GM19351 (cell line): ENCODE results near the gene ZNF710.
"Not testable (repeated sequence)": the region's sequence is repeated elsewhere in the genome, so short reads cannot be mapped to it uniquely, and the experiment has no call there.

Source experiments
- ATAC-seq: cut with Tn5 transposase; IDR thresholded peaks from one replicate; pipeline ENCODE4 v1.9.1; 2021; ENCODE audit warnings: mild to moderate bottlenecking, moderate library complexity; ENCODE audit not compliant: unreplicated experiment

The ZNF710 gene, protein sequence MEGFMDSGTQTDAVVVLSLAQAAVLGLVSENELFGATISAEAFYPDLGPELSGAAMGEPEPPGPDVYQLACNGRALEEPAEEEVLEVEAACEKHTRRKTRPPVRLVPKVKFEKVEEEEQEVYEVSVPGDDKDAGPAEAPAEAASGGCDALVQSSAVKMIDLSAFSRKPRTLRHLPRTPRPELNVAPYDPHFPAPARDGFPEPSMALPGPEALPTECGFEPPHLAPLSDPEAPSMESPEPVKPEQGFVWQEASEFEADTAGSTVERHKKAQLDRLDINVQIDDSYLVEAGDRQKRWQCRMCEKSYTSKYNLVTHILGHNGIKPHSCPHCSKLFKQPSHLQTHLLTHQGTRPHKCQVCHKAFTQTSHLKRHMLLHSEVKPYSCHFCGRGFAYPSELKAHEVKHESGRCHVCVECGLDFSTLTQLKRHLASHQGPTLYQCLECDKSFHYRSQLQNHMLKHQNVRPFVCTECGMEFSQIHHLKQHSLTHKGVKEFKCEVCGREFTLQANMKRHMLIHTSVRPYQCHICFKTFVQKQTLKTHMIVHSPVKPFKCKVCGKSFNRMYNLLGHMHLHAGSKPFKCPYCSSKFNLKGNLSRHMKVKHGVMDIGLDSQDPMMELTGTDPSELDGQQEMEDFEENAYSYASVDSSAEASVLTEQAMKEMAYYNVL

DNA sequence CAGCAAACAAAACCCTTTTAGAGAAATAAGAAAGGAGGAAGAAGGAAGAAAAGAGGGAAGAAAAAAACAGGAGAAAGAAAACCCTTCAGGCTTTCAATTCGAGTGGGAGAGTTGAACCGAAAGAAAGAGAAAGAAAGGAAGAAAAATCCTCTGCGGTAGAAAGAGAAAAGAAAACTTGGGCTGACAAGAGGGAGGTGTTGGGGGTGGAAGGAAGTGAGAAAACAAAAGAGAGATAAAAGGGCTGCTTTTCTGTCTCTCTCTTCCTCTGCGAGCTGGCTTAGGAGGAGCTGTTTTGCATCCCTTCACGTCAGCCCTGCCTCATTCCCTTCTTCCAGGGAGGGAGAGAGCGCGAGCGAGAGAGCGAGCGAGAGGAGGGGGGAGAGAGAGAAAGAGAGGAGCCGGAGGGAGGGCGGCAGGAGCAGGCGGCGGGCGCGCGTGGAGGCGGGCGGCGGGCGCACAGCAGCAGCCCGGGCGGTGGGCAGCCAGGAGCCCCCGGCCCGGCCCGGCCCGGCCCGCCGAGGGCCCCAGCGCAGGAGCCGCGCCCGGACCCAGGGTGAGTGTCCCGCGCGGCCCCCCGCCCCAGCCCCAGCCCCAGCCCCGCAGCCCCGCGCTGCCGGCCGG, at the start of gene ZNF710:
TSS of gene ZNF710 (plus strand) at position 263 of the 621 bp plus-strand sequence. CDS start 65,814 bp downstream, outside the sequence.
- ATAC-seq: peak; percentile 12

DNA sequence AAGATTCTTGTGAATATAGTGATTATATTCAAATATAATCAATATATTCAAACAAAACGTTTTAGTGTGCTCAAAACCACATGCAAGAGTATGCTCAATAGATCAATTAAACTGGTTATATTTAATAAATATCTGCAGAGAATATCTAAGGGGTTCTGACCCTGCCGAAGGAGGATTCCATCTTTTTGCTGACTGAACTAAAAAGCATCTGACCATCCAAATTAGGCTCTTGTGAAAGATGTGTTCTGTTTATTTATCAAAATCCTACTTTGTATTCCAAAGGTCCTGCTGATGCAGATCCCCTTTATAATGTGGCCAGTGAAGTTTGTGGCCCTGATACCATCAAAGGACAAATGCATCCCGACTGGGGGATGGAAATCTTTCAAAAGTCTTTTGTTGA, 46.6 kb upstream of the ZNF710 start:
- no peak for ATAC-seq

DNA sequence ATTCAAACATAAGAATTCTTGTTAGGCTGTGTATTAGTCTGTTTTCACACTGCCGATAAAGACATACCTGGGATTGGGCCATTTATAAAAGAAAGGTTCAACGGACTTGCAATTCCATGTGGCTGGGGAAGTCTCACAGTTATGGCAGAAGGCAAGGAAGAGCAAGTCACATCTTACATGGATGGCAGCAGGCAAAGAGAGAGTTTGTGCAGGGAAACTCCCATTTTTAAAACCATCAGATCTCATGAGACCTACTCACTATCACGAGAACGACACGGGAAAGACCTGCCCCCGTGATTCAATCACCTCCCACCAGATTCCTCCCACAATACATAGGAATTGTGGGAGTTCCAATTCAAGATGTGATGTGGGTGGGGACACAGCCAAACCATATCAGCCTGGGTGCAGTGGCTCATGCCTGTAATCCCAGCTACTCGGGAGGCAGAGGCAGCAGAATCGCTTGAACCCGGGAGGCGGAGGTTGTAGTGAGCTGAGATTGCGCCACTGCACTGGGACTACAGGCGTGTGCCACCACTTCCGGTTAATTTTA, 45.6 kb upstream of the ZNF710 start:
- not testable (repeated sequence) for ATAC-seq

DNA sequence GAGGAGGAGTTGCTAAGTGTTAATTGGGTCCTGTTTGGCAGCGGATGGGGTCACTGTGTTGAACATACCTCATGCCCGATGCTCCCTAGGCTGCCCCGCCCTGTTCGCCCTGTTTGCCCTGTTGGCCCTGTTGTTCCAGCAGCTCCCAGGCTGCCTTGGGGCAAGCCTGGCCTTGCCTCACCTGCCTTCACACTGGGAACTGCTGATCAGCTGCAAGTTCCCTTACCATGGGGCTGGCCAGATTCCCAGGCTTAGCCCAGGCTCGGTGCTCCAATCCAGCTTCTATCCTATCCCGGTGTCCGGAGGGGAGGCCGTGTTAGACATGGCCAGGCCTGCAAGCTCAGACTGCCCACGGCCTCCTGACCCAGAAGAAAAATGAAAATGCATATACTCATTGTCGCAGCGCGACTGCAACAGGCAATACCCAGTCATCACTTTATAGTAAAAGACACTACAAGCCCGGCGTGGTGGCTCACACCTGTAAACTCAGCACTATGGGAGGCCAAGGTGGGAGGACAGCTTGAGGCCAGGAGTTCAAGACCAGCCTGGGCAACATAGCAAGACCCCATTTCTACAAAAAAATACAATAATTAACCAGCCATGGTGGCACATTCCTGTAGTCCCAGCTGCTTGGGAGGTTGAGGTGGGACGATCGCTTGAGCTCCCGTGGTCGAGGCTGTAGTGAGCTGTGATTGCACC, 42.9 kb upstream of the ZNF710 start:
- ATAC-seq: no peak

DNA sequence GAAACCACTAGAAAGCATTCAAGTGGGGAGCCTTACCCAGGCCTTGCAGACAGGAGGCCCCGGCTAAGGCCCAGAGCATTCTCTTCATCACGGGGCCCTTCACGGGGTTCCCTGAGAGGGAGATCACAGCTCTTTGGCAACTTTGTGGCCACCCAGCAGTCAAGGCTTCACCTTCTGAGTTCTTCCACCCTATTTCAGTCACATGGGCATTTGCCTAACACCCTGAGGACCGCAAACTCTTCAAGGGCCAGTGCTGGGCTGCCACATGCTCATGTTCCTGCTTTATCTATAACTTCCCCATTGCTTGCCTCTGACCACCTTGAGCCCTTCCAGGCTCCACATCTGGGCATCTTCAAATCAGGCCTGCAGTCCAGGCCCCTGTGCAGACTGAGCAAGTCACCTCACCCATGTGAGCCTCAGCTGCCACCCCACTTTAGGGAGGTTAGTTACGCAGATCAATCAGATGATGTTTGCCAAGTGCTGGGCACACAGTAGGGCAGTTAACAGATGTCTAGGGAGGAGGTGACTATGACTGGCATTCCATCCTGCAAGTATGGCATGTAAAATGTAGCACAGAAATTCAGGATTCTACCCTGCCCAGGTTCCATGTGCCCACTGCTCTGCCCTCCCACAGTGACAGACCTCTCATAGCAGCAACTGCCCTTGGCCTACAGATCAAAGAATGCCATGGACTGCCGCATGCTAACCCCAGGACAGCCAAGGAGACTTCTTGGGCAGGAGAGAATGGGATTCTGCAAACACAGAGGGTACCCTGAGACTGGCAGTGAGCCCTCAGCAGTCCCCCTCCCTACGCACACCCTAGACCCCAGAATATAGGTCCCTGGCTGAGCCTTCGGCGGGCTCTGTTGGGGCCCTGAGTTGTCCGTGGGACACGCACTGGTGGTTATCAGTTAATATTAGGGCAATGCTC, 37.6 kb upstream of the ZNF710 start:
- no peak for ATAC-seq

DNA sequence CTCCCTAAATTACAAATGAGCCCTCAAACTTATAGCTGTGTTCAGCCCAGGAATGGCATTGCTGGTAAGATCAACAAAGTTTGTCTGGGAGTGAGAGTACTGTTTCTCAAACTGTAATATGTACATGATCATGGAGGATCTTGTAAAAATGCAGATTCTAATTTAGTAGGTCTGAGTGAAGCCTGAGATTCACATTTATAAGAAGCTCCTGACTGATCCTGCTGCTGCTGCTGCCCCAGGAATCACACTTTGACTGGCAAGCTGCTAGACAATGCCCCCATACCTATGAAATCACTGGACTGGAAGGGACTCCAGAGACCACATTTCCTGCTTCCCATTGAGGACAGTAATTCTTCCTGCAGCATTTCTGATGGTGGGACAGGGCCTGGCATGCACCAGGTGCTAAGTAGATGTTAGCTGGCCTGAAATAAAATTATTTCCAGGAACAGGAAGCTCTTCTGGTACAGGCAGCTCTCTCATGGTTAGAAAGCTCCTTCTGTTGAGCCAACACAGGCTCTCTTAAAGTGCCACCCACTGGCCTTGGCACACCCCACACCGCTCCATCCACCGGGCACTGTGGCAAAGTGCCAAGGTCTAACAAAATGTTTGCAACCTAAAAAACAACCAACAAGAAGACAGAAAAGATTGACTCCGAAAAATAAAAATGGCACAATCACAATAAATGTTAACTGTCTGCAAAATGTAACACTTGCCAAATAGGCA, 36.7 kb upstream of the ZNF710 start:
- no peak for ATAC-seq

DNA sequence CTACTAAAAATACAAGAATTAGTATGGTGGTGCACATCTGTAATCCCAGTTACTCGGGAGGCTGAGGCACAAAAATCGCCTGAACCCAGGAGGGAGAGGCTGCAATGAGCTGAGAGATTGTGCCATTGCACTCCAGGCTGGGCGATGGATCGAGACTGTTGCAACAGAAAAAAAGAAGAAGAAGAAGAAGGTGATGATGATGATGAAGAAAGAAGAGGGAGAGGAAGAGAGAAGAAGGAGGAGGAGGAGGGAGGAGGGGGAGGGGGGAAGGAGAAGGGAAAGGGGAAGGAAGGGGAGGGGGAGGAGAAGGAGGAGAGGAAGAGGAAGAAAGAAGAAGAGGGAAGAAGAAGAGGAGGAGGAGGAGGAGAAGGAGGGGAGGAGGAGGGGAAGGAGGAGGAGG, 33.2 kb upstream of the ZNF710 start:
- no peak for ATAC-seq

DNA sequence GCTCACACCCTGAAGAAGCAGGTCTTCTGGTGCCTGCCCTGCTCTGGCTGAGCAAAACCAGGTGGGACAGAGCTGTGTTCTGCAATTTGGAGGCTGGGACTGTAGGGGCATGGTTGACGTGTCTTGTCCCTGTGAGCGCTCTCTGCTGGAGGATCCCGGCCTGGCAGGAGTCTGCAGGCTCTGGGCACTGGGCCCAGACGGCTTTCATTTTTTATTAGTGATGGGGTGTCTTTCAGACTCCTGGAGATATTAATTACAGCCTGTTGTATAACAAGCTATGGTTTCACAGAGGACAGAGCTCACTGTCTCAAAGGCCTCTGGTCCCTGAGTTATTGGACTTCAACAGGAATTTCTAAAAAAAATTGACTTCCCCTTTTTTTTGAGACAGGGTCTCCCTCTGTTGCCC, 29.5 kb upstream of the ZNF710 start:
- peak; percentile 98 for ATAC-seq

DNA sequence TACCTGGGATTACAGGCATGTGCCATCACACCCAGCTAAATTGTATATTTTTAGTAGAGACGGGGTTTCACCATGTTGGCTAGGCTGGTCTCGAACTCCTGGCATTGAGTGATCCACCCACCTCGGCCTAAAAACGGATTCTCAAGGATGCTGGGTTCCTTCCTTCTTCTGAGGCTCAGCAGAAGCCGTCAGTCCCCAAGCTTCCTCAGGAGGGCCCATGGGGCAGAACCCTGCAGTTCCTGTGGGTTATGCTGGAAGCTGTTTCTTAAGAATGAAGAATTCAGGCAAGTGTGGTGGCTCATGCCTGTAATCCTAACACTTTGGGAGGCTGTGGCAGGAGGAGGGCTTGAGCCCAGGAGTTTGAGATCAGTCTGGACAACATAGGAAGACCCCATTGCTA, 29.0 kb upstream of the ZNF710 start:
- ATAC-seq: no peak

DNA sequence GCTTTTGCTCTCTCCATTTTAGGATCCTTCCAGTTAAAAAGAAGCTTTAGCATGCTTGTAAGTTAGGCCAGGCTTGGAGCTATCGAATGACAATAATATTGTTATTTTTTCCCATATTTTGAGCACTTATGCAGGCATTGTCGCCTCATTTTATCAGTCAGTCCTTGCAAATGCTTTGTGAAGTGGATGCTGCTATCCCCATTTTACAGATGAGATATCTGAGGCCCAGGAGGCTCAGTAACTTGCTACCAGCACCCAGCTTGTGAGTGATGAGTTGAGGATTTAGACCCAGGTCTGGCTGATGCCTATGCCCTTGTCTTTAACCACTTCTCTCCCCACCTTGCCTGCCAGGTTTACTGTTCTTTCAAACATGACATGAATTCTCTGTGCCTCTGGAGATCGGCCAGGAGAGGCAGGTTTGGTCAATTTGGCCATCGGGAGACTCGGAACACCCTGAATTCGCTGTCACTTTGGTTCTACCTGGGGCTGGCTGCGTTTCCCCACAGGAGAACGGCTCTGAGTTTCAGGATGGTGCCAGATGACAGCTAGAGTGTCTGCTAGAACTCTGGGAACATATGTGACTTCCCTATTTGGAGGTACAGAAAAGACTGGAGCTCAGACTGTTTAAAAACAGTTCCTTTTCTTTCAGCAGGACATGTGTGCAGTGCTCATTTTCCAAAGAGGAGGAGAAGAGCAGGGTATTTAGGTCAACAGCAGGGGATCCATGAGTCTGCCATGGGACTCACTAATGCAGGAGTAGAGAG, 25.5 kb upstream of the ZNF710 start:
- no peak for ATAC-seq

DNA sequence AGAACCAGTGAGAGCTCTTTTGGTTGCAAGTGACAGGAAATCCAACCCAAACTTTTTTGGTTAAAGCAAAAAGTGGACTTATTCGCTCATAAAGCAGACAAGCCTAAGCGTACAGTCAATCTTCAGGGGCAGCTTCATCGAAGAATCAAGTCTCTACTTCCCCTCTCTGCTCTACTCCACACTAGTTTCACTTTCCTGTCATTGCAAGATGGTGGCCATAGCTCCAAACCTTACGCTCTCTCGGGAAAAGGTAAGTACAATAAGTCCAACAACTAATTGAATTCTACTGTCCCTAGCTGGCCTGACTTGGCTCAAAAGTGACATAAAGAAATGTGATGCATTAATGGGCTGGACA, 24.9 kb upstream of the ZNF710 start:
- ATAC-seq: no peak

DNA sequence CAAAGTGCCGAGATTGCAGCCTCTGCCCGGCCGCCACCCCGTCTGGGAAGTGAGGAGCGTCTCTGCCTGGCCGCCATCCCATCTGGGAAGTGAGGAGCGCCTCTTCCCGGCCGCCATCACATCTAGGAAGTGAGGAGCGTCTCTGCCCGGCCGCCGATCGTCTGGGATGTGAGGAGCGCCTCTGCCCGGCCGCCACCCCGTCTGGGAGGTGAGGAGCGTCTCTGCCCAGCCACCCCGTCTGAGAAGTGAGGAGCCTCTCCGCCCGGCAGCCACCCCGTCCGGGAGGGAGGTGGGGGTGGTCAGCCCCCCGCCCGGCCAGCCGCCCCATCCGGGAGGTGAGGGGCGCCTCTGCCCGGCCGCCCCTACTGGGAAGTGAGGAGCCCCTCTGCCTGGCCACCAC, 23.3 kb upstream of the ZNF710 start:
- not testable (repeated sequence) for ATAC-seq

DNA sequence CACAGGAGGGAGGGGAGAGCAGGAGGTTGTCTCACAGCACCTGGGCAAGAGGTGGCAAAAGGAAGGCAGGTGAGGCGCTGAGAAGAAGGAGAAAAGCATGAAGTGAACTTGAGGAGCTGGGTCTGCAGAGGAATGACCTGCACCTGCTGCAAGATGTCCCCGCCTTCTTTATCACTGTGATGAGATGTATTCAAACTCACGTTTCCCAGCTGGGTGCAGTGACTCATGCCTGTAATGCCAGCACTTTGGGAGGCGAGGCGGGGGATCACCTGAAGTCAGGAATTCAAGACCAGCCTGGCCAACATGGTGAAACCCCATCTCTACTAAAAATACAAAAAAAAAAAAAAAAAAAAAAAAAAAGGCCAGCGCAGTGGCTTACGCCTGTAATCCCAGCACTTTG, 22.2 kb upstream of the ZNF710 start:
- no peak for ATAC-seq

DNA sequence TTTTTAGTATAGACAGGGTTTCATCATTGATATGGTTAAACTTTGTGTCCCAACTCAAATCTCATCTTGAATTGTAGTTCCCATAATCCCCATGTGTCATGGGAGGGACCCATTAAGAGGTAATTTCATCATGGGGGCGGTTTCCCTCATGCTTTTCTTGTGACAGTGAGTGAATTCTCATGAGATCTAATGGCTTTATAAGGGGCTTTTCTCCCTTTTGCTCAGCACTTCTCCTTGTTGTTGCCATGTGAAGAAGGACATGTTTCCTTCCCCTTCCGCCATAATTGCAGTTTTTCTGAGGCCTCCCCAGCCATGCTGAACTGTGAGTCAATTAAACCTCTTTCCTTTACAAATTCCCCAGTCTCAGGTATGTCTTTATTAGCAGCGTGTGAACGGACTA, 20.2 kb upstream of the ZNF710 start:
- no peak for ATAC-seq

DNA sequence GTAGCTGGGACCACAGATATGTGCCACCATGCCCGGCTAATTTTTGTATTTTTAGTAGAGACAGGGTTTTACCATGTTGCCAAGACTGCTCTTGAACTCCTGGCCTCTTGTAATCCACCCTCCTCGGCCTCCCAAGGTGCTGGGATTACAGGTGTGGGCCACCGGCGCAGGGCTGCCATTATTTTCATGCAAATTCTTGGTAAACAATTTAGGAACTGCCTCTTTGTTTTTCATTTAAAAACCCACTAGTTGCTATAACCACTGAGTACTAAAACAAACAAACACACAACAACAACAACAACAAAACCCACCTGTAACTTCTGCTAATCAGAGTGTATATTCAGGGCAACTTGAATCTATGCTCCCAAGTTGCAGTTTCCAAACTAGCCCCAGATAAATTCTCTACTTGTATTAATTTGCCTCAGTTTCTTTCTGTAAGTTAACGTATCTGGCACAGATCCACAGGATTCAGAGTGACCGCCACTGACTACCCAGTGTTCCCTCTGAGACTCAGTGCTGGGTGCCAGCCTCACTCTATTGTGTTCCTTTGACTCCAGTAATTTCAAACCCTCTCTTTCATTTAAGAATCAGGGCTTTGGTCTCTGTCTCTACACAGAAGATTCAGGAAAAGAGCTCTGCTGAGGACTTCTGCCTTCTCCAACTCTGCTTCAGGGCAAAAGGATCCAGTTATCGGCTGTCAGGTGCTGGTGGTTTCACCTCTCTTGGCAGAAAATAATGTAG, 18.6 kb upstream of the ZNF710 start:
- no peak for ATAC-seq

DNA sequence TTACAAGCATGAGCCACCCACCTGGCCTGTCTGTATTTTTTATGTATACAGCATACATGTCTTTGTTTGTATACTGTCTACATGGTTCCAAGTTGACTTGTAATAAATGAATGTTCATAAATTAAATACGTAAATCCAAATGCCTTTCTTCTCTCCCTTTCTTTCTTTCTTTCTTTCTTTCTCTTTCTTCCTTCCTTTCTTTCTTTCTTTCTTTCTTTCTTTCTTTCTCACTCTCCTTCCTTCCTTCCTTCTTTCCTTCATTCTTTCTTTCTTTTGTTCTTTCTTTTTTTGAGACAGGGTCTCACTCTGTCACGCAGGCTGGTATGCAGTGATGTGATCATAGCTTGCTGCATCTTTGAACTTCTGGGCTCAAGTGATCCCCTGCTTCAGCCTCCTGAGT, 17.1 kb upstream of the ZNF710 start:
- no peak for ATAC-seq

DNA sequence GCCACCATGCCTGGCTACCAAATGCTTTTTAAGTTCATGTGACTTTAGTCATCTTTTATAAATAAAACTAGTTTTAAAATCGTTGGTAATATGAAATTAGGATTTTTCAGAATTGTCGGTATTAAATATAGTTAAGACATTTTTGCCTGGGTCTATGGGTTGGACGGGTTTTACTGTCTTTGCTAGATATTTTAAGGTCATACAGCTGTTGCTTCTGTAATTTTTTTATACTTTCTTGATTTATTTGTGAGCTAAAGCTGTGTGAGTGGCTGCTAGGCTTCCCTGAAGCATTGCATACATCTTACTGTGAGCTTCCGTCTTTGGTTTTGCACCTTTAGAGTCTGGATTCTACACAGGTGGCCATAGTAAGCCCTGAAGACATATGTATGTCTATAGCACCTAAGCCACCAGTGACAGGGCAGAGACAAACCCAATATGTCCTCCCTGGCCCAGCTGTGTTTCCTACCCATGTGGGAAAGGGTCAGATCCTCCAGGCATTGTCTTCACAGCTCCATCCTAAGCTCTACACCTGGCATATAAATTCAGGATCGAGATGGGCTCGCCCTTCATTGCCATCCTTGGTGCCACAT, 16.6 kb upstream of the ZNF710 start:
- no peak for ATAC-seq

DNA sequence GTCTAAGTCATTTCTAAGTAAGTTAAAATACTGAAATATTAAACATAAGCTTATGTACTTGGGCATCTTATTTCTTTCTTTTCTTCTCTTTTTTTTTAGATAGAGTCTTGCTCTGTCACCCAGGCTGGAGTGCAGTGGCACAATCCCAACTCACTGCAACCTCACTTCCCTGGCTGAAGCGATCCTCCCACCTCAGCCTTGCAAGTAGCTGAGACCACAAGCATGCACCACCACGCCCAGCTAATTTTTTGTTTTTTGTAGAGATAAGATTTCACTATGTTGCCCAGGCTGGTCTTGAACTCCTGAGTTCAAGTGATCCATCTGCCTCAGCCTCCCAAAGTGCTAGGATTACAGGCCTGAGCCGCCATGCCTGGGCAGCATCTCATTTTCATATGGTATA, 16.0 kb upstream of the ZNF710 start:
- ATAC-seq: no peak
